GM23248 (cell line): ENCODE data around the gene RAB3C. TPM values are rescaled to one million over a fixed set of nuclear protein-coding genes. Genes with fewer than 3 reads are reported as not detected.

ENCODE experiments used
- DNase-seq: peaks from one replicate; pipeline ENCODE4 v3.0.0-alpha.2; 2015
- H2AFZ ChIP-seq: fragments of 200-600 bp; sonication (generic); 2 replicates; pipeline ENCODE4 v1.6.1; 2016; ENCODE audit warnings: antibody characterized with exemption
- H3F3A ChIP-seq: fragments of 200-600 bp; sonication (generic); 2 replicates; pipeline ENCODE4 v1.6.1; 2016; ENCODE audit warnings: mild to moderate bottlenecking, antibody characterized with exemption, mixed run types; ENCODE audit not compliant: insufficient read depth
- H3K27ac ChIP-seq: fragments of 200-600 bp; sonication (generic); 2 replicates; pipeline ENCODE4 v1.5.1; 2016; ENCODE audit warnings: mild to moderate bottlenecking
- H3K27me3 ChIP-seq: fragments of 200-600 bp; sonication (generic); replicated peaks from 2 replicates; pipeline ENCODE4 v1.6.1; 2016; ENCODE audit warnings: mild to moderate bottlenecking; ENCODE audit not compliant: insufficient read depth
- H3K36me3 ChIP-seq: fragments of 200-600 bp; sonication (generic); 2 replicates; pipeline ENCODE4 v1.6.1; 2016; ENCODE audit warnings: low read depth, mild to moderate bottlenecking
- H3K4me1 ChIP-seq: fragments of 200-600 bp; sonication (generic); 2 replicates; pipeline ENCODE4 v1.6.1; 2016; ENCODE audit warnings: mild to moderate bottlenecking; ENCODE audit not compliant: insufficient read depth
- H3K4me2 ChIP-seq: fragments of 200-600 bp; sonication (generic); one replicate; pipeline ENCODE4 v1.6.1; 2016; ENCODE audit warnings: mild to moderate bottlenecking; ENCODE audit not compliant: unreplicated experiment
- H3K4me3 ChIP-seq: fragments of 200-600 bp; sonication (generic); 2 replicates; pipeline ENCODE4 v1.5.1; 2016; ENCODE audit warnings: mild to moderate bottlenecking
- H3K79me2 ChIP-seq: fragments of 200-600 bp; sonication (generic); 2 replicates; pipeline ENCODE4 v1.6.1; 2016; ENCODE audit warnings: mild to moderate bottlenecking; ENCODE audit not compliant: insufficient read depth
- H3K9ac ChIP-seq: fragments of 200-600 bp; sonication (generic); 2 replicates; pipeline ENCODE4 v1.6.1; 2016; ENCODE audit warnings: mild to moderate bottlenecking
- H3K9me2 ChIP-seq: fragments of 200-600 bp; sonication (generic); 2 replicates; pipeline ENCODE4 v1.6.1; 2016; ENCODE audit warnings: mixed run types, mild to moderate bottlenecking, moderate library complexity; ENCODE audit not compliant: insufficient read depth
- H3K9me3 ChIP-seq: fragments of 200-600 bp; sonication (generic); one replicate; pipeline ENCODE4 v1.6.1; 2017; ENCODE audit warnings: low read depth
- H4K20me1 ChIP-seq: fragments of 200-600 bp; sonication (generic); 2 replicates; pipeline ENCODE4 v1.6.0; 2016; ENCODE audit not compliant: insufficient read depth
- EZH2 ChIP-seq: fragments of 200-600 bp; sonication (generic); IDR thresholded peaks from 2 replicates; pipeline ENCODE4 v1.6.1; 2018; ENCODE audit warnings: antibody characterized with exemption, mild to moderate bottlenecking; ENCODE audit not compliant: insufficient read depth, poor library complexity, severe bottlenecking
- EZH2phosphoT487 ChIP-seq: fragments of 200-600 bp; sonication (generic); IDR thresholded peaks from 2 replicates; pipeline ENCODE4 v1.6.1; 2018; ENCODE audit warnings: antibody characterized with exemption, moderate library complexity, mild to moderate bottlenecking, low read depth; ENCODE audit not compliant: insufficient read depth
- WGBS, 2 experiments: methylation state at CpG; one replicate each; pipeline ENCODE4 v1.1.6; 2015 to 2017; ENCODE audit warnings: low lambda C conversion rate in 2 of 2, low coverage in 1 of 2; ENCODE audit errors: missing lambda C conversion rate in 2 of 2; 5-methylcytosine and 5-hydroxymethylcytosine counted together
- in situ Hi-C: fragments of 300-500 bp; cut with MboI; formaldehyde crosslinking; loops from 2 replicates; pipeline ENCODE4 v1.15.0; 2020
- polyA plus RNA-seq: library from polyadenylated mRNA; unstranded; fragments of >200 nt; fragmentation: Nextera tagmentation; extraction: Ambion mirVana; gene quantifications from 2 replicates; pipeline ENCODE4 v1.2.1, GENCODE V29; 2016
- total RNA-seq: library from RNA; depleted of rRNA; stranded (reverse); fragments of >200 nt; shearing (Covaris generic); gene quantifications from 2 replicates; pipeline ENCODE4 v1.2.3, GENCODE V29; 2014

The RAB3C gene
- total and polyA plus RNA-seq, 2 experiments from 2014 or later: not detected

DNA sequence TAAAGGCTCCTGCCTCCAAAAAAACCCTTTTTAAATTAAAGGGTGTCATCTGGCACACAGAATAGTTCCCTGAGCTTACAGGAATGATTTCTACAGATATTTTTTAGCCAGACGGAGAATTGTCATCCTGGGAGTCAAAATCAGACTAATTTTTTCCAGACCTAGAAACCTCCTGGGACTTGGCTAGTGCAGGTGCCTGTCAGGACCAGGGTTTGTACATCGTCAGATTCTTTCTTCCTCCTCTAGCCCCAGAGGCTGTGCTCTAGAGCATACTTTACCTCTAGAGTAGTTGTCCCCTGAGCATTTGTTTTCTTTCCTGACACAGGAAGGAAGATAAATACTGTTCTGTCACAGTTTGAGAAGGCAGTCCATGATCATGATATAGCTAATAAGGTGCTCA, 52.5 kb downstream of the RAB3C start:
- Histone ChIP-seq H3K36me3 (no peaks in the 10 kb centered on the region), H3K9me3 (no peaks in the 10 kb centered on the region), H3K79me2 (no peaks in the 10 kb centered on the region), H3K4me2 (no peak overlapping the region), H3K9me2 (no peaks in the 10 kb centered on the region), H3K4me3 (no peak overlapping the region), H3K27me3 (no peaks in the 10 kb centered on the region), H3F3A (no peaks in the 10 kb centered on the region), H2AFZ (no peak overlapping the region), H3K9ac (no peak overlapping the region), H3K27ac (no peak overlapping the region), H3K4me1 (no peaks in the 10 kb centered on the region), H4K20me1 (no peaks in the 10 kb centered on the region)
- DNase-seq: no peak
- WGBS, 2 experiments: 23 to 27% methylated on average over 2 of the region's 2 CpGs
- in situ Hi-C loops: no loop called here
- TF ChIP-seq EZH2 (no peak), EZH2phosphoT487 (no peak)

DNA sequence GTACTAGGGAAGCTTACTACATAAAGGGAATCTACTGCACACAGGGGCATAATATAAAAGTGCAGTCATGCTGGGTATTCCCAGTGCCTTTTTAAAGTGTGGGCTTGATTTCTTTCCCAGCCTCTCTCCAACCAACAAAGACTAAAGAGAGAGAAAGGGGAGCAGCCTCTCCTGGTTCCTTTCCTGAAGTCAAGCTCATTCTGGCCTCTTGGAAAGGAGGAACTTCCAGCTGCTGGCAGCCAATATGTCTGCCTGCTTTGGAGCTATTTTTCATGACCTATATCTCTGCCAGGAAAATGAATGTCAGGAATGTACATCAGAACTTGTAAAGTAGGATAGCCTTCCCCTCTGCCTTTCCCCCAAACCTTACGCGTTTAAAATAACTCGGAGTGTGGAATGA, 57.1 kb downstream of the RAB3C start:
- Histone ChIP-seq H3K36me3 (no peaks in the 10 kb centered on the region), H3K4me1 (no peaks in the 10 kb centered on the region), H2AFZ (no peak overlapping the region), H3K9ac (no peak overlapping the region), H3K27ac (no peak overlapping the region), H3K27me3 (no peaks in the 10 kb centered on the region), H3K9me2 (no peaks in the 10 kb centered on the region), H3K4me2 (no peak overlapping the region), H3K9me3 (no peaks in the 10 kb centered on the region), H3K79me2 (no peaks in the 10 kb centered on the region), H3K4me3 (no peak overlapping the region), H4K20me1 (no peaks in the 10 kb centered on the region), H3F3A (no peaks in the 10 kb centered on the region)
- in situ Hi-C loops: no loop called here
- no peak for DNase-seq
- TF ChIP-seq EZH2phosphoT487 (no peak), EZH2 (no peak)
- WGBS, 2 experiments: 0 to 3% methylated on average over 3 of the region's 3 CpGs

GRCh38 chr5:58641533-58641932, 58.7 kb downstream of the RAB3C start:
- Histone ChIP-seq H3K9me3 (no peaks in the 10 kb centered on the region), H3K4me2 (no peak overlapping the region), H3K9me2 (no peaks in the 10 kb centered on the region), H3K79me2 (no peaks in the 10 kb centered on the region), H3K36me3 (no peaks in the 10 kb centered on the region), H3K27me3 (no peaks in the 10 kb centered on the region), H3F3A (no peaks in the 10 kb centered on the region), H3K27ac (no peak overlapping the region), H2AFZ (no peak overlapping the region), H4K20me1 (no peaks in the 10 kb centered on the region), H3K4me1 (no peaks in the 10 kb centered on the region), H3K4me3 (no peak overlapping the region), H3K9ac (no peak overlapping the region)
- TF ChIP-seq EZH2phosphoT487 (no peak), EZH2 (no peak)
- 78 to 79% methylated on average over 1 of the region's 1 CpG for WGBS, 2 experiments
- in situ Hi-C loops: no loop called here
- no peak for DNase-seq

DNA sequence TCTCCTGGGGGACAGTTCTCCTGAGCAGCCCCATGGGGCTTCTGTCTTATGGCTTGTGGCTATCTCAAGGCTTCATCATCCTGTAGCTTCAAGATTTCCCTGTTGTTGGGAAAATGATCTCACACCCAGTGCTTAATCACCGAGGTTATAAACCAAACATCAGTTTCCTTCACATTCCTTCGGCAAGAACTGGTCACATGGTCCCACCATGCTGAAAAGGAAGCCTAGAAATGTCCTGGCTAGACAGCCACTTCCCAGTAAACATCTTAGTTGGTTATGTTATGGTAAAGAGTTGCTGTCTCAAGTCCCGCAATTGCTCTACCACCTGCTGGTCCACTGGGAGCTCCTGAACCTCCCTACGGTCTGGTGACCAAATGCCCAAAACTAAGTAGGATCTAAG, 66.0 kb downstream of the RAB3C start:
- Histone ChIP-seq H2AFZ (no peak overlapping the region), H3K4me1 (no peaks in the 10 kb centered on the region), H3K27ac (no peak overlapping the region), H3K79me2 (no peaks in the 10 kb centered on the region), H3K27me3 (no peaks in the 10 kb centered on the region), H3K36me3 (no peaks in the 10 kb centered on the region), H4K20me1 (no peaks in the 10 kb centered on the region), H3K4me2 (no peak overlapping the region), H3F3A (no peaks in the 10 kb centered on the region), H3K9ac (no peak overlapping the region), H3K9me3 (no peaks in the 10 kb centered on the region), H3K9me2 (no peaks in the 10 kb centered on the region), H3K4me3 (no peak overlapping the region)
- TF ChIP-seq EZH2 (no peak), EZH2phosphoT487 (no peak)
- no peak for DNase-seq
- in situ Hi-C loops: no loop called here
- WGBS, 2 experiments: 21 to 44% methylated on average over 4 of the region's 4 CpGs

DNA sequence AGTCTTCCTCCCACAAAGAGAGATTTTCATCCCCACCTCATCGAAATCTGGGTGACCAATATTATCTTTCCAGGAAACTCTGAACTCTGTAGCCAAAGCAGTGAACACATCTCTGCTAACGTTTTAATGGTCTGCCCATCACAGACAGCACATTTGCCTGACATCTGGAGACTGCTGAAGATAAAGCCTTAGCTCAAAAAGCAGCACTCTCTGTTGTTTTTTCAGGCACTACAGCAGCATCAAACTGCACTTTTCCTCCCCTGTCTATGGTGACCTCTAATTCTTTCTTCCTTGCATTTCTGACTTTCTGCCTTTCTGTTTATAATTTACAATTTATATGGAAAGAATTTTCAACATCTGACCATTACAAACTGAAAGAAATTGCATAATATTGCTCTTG, 66.8 kb downstream of the RAB3C start:
- no peaks in the 10 kb centered on the region for H3K79me2 ChIP-seq
- H3K36me3 ChIP-seq: no peaks in the 10 kb centered on the region
- H4K20me1 ChIP-seq: no peaks in the 10 kb centered on the region
- TF ChIP-seq EZH2phosphoT487 (no peak), EZH2 (no peak)
- no peak overlapping the region for H2AFZ ChIP-seq
- H3K9ac ChIP-seq: no peak overlapping the region
- no peak for DNase-seq
- no peaks in the 10 kb centered on the region for H3K27me3 ChIP-seq
- H3K9me3 ChIP-seq: no peaks in the 10 kb centered on the region
- no peaks in the 10 kb centered on the region for H3K4me1 ChIP-seq
- H3F3A ChIP-seq: no peaks in the 10 kb centered on the region
- no peak overlapping the region for H3K27ac ChIP-seq
- in situ Hi-C loops: no loop called here
- no peak overlapping the region for H3K4me3 ChIP-seq
- H3K4me2 ChIP-seq: no peak overlapping the region
- H3K9me2 ChIP-seq: no peaks in the 10 kb centered on the region
- WGBS, 2 experiments: 0 to 2% methylated on average over 2 of the region's 2 CpGs
